ENCODE data around the gene FXYD3.
A peak's percentile ranks its signal among the peaks of the same experiment; 100 is the strongest.
"Not testable (repeated sequence)": the region's sequence is repeated elsewhere in the genome, so short reads cannot be mapped to it uniquely, and the experiment has no call there.

Gene FXYD3

GRCh38 chr19:35142606-35143230, 27.1 kb downstream of the FXYD3 start:
- peak; percentile 33 for DNase-seq (ENCODE audit: low read depth)

- no peak for DNase-seq (ENCODE audit: low read depth)
These were observed 27.6 kb downstream of the FXYD3 start, which contains the start of gene FXYD7 for GRCh38 chr19:35143231-35143715. TSS of gene FXYD7 (plus strand) at chr19:35143255. CDS start at chr19:35143334, 79 bp downstream.

DNA sequence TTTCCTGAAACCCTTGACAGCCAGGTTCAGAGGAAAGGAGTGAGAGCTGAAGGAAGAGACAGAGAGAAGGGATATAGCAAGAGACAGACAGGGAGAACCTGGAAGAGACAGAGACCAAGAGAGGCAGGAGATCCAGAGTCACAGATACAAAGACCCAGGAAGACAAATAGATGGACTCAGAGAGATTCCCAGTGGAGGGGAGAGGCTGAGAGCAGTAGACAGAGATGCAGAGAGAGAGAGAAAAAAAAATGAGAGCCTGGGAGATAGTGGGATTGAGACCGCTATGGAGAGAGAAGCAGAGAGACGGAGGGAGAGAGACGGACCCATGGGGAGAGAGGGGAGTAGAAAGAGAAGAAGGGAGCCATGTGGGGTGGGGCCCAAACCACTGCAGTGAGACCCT, 28.2 kb downstream of the FXYD3 start:
- no peak for DNase-seq (ENCODE audit: low read depth)

DNA sequence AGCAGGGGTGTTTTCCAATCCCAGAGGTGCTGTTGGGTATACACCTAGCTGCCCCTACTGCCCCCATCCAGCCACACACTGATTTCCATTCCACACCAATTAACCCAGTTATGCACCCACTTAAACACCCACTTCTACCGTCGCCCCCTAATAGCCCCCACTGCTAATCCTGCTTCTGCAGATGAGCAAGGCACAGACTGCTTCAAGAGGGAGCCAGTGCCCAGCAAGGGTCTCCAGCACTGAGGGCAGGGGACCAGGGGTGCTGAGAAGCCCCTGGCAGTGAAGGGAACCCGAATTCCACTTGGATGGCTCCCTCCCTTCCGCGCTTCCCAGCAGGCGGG, 28.6 kb downstream of the FXYD3 start:
- DNase-seq (ENCODE audit: low read depth) = no peak

GRCh38 chr19:35144600-35145436, 29.2 kb downstream of the FXYD3 start:
- DNase-seq (ENCODE audit: low read depth) = no peak

GRCh38 chr19:35146746-35147459, 31.3 kb downstream of the FXYD3 start:
- DNase-seq (ENCODE audit: low read depth) = no peak

GRCh38 chr19:35149463-35149862, 33.8 kb downstream of the FXYD3 start:
- no peak for DNase-seq (ENCODE audit: low read depth)

DNA sequence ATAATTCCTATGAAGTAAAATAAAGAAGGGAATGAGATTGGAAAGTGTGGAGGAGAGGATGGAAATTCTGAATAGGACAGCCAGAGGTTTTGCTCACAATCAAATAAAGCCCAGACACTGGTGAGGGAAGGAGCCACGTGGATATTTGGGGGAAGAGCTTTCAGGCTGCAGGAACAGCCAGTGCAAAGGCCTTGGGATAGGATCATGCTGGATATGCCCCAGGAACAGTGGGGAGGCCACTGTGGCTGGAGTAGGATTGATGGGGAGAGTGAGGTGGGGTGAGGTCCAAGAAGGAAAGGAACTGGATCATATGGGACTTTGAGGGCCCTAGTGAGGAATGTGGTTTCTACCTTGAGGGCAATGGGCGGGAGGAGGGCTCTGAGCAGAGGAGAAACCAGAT, 34.8 kb downstream of the FXYD3 start:
- no peak for DNase-seq (ENCODE audit: low read depth)

DNA sequence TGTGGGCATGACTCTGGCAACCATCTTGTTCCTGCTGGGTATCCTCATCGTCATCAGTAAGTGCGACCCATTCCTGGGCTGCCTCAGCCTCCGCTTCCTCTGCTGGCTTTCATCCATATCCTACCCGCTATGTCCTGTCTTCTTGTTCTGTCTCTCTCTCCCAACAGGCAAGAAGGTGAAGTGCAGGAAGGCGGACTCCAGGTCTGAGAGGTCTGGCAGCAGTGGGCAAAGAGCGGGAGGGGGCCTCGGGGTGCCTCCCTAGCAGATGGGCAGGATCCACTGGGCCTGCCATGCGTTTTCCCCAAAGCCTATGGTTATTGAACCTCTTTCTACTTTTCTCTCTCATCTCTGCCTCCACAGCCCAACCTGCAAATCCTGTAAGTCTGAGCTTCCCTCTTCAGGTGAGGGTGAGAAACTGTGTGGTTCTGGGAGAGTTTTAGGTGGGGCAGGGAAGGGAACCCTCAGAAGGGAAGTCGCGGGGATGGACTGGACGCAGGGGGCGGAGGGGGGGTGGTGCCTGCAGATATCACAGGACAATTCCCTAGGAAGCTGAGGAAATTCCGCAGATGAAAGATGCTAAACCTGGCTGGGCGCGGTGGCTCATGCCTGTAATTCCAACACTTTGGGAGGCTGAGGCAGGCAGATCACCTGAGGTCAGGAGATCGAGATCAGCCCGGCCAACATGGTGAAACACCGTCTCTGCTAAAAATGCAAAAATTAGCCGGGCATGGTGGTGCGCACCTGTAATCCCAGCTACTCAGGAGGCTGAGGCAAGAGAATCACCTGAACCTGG, 35.8 kb downstream of the FXYD3 start:
- DNase-seq (ENCODE audit: low read depth) = no peak

- DNase-seq (ENCODE audit: low read depth) = not testable (repeated sequence)
These were observed 37.5 kb downstream of the FXYD3 start for GRCh38 chr19:35153129-35153522.

GRCh38 chr19:35153701-35154524, 38.3 kb downstream of the FXYD3 start:
- DNase-seq (ENCODE audit: low read depth) = peak; percentile 45

DNA sequence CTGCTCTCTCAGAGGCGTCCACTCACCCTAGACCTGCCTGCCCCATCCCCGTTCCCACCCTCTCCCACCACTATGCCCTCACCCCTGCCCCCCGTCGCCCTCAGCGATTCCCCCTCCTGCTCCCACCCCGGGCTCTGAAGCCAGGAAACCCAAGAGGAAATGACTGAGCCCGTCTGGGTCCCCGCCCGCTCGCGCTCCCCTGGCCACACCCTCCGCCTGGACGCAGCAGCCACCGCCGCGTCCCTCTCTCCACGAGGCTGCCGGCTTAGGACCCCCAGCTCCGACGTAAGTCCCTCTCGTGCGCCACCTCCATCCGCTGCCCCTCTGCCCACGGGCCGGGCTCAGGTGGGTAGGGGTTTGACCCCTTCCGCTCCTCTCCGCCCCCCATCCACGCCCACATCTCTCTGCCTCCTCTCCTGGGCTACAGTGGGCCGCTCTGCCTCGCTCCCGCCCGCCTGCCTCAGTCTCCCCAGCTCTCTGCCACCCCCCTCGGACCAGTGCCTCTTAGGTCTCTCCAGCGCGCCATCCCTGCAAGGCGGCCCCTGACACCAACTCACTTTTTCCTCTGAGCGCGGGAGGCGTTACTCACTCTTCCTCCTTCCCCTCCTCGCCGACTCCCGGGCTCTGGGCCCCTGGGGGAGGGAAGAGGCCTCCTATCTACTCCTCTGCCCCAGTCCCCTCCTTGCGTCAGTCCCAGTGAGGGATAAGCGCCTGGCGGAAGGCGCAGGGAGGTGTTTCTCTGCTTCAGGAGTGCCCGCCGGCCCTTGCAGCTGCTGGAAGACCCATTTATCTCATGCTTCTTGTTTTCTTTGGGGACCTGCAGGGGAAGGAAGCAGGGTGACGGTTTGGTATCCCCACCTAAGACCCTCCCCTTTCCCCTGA, 39.1 kb downstream of the FXYD3 start, which contains the start of gene FXYD5:
Gene FXYD5 (plus strand): TSS at position 211 of the 882 bp plus-strand sequence. CDS start 816 bp downstream, outside the sequence.
- DNase-seq (ENCODE audit: low read depth) = peak; percentile 84

- no peak for DNase-seq (ENCODE audit: low read depth)
These were observed 39.8 kb downstream of the FXYD3 start for GRCh38 chr19:35155441-35155840.

DNA sequence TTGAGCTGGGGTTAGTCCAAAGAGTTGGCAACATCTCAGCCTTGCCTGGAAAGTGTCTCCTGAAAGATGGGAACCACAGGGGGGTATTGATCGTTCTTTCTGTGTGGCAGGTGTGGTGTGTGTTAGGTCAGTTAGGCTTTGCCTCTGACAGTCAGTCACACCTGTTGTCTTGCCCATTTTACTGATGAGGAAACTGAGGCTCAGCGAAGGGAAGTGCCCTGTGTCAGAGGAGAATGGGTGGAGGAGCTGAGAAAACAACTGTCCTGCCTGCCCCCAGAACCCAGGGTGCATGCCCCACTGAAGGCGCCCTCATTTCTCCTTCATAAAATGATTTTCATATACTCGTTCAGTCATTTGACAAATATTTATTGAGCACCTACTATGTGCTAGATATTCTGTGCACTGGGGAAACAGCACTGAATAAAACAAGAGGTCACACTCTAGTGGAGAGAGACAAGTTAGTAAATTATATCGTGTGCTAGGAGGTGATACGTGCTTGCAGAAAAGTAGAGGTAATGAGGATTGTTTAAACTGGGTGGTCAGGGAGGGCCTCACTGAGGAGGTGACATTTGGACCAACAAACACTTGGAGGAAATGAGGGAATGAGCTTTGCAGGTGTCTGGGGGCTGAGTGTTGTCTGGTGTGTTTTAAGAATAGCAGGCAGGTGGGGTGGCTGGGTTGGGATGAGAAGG, 40.5 kb downstream of the FXYD3 start:
- DNase-seq (ENCODE audit: low read depth) = no peak

DNA sequence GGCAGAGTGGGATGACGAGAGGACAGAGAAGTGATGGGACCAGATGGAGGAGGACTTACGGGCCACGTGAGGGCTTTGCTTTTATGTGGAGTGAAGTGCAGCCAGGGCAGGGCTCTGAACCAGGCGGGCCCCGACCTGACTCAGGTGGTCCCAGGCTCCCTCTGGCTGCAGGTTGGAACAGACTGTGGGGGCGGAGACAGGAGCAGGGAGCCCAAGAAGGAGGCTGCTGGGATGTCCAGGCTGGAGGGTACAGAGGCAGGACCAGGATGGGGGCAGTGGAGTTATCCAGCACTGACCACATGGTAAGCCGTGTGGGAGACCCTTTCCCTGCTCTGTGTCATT, 41.0 kb downstream of the FXYD3 start:
- DNase-seq (ENCODE audit: low read depth) = no peak

GRCh38 chr19:35157431-35157830, 41.8 kb downstream of the FXYD3 start:
- no peak for DNase-seq (ENCODE audit: low read depth)

- no peak for DNase-seq (ENCODE audit: low read depth)
These were observed 44.0 kb downstream of the FXYD3 start for GRCh38 chr19:35159606-35160005.

DNA sequence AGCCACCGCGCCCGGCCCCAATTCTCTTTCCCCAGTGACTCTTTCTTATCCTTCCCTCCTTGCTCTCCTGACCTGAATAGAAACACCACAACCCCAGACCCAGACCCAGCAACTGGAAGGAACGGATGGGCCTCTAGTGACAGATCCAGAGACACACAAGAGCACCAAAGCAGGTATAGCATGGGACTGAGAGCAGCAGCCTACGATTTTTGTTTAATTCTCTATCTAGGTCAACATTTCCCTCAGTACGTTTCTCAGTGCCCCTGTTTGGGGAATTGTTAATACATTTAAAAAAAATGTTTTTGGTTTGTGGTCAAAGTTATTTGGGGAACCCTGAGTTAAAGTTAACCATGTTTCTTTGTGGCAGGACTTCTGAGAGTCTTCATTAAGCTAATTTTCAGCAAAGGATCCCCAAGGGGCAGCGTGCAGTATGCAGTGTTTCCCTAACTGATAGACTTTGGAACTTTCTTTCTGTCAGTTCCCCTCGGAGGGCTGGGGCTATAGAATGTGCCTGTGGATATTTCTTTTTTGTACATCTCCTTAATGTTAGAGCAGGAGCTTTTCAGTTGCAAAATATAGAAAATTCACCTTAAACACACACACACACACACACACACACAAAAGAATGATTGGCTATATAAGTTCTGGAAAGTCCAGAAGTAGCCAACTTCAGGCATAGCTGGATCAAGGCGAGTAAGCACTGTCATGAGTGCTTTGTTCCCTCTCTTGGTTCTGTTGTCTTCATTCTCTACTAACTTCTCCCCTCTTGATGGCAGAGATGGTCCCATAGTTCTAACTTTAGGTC, 45.2 kb downstream of the FXYD3 start:
- DNase-seq (ENCODE audit: low read depth) = no peak

- no peak for DNase-seq (ENCODE audit: low read depth)
These were observed 45.8 kb downstream of the FXYD3 start for GRCh38 chr19:35161434-35161743.
